ENCODE results near the gene SRPX.

GRCh38 chrX:38206036-38206435 lies 14.6 kb downstream of the SRPX start:
- no peak for TF ChIP-seq EP300 (IDR thresholded peaks at IDR 0.05)
- no peak for TF ChIP-seq POLR2A (IDR thresholded peaks at IDR 0.05)

Measured in stomach (tissue), 4 donors.